NCI-H524 treated with DMSO at 0.1 percent for 48 hours (cell line): ENCODE measurements around the gene SEC22C.
"Not testable (repeated sequence)": the region's sequence is repeated elsewhere in the genome, so short reads cannot be mapped to it uniquely, and the experiment has no call there.

Experiments
- DNase-seq: peaks from one replicate; lab custom pipeline; 2025; lab: John Stamatoyannopoulos, UW

SEC22C gene

GRCh38 chr3:42581709-42582473 is at the start of gene SEC22C:
Gene SEC22C (minus strand): TSS chr3:42581967. CDS start chr3:42569046, 12,921 bp downstream.
- DNase-seq, result peak; percentile 38

GRCh38 chr3:42613462-42613861 is 31.7 kb upstream of the SEC22C start:
- no peak for DNase-seq

GRCh38 chr3:42612928-42613327 is 31.2 kb upstream of the SEC22C start:
- DNase-seq, result no peak

GRCh38 chr3:42612217-42612616 is 30.4 kb upstream of the SEC22C start:
- no peak for DNase-seq

- no peak for DNase-seq
Measured at GRCh38 chr3:42610976-42611375, 29.2 kb upstream of the SEC22C start.

GRCh38 chr3:42608581-42608980 is 26.8 kb upstream of the SEC22C start:
- DNase-seq, result no peak

- no peak for DNase-seq
Measured at GRCh38 chr3:42605546-42606173, 23.9 kb upstream of the SEC22C start.

GRCh38 chr3:42602961-42603360 is 21.2 kb upstream of the SEC22C start:
- no peak for DNase-seq

- DNase-seq, result no peak
Measured at GRCh38 chr3:42601896-42602581, 20.3 kb upstream of the SEC22C start.

- no peak for DNase-seq
Measured at GRCh38 chr3:42600958-42601675, 19.4 kb upstream of the SEC22C start.

- DNase-seq, result peak; percentile 90
Measured at GRCh38 chr3:42600111-42600957, 18.6 kb upstream of the SEC22C start, which contains the start of gene NKTR. Gene NKTR (plus strand): TSS chr3:42600686. CDS start chr3:42601007, 321 bp downstream.

GRCh38 chr3:42597098-42597497 is 15.3 kb upstream of the SEC22C start:
- not testable (repeated sequence) for DNase-seq

- no peak for DNase-seq
Measured at GRCh38 chr3:42595682-42596081, 13.9 kb upstream of the SEC22C start.

GRCh38 chr3:42593635-42594034 is 11.9 kb upstream of the SEC22C start:
- no peak for DNase-seq

GRCh38 chr3:42591811-42592210 is 10.0 kb upstream of the SEC22C start:
- DNase-seq, result no peak

GRCh38 chr3:42590989-42591756 is 9.4 kb upstream of the SEC22C start:
- DNase-seq, result no peak

- DNase-seq, result no peak
Measured at GRCh38 chr3:42589382-42590109, 7.8 kb upstream of the SEC22C start.

- no peak for DNase-seq
Measured at GRCh38 chr3:42588625-42589024, 6.9 kb upstream of the SEC22C start.

- DNase-seq, result no peak
Measured at GRCh38 chr3:42582474-42583070, 805 bp upstream of the SEC22C start.

- DNase-seq, result peak; percentile 16
Measured at GRCh38 chr3:42581400-42581708, 413 bp downstream of the SEC22C start.
